Skeletal muscle cell (primary cell): ENCODE measurements around the gene FHIT.
A peak's percentile ranks its signal among the peaks of the same experiment; 100 is the strongest.
"Not testable (repeated sequence)": the region's sequence is repeated elsewhere in the genome, so short reads cannot be mapped to it uniquely, and the experiment has no call there.

Experiments
- DNase-seq: peaks from one replicate; pipeline ENCODE4 v3.0.0-alpha.2; 2010; ENCODE audit warnings: low read depth
- H3K4me3 ChIP-seq: 2 replicates; pipeline ENCODE4 v1.5.1; 2011; ENCODE audit warnings: low read depth, mild to moderate bottlenecking, control low read depth, low read length, moderate library complexity

The FHIT gene

GRCh38 chr3:59816312-59816711 is 1434.9 kb downstream of the FHIT start:
- no peak overlapping the region for H3K4me3 ChIP-seq

GRCh38 chr3:59813148-59813538 is 1438.1 kb downstream of the FHIT start:
- DNase-seq = no peak
- no peak overlapping the region for H3K4me3 ChIP-seq

More at GRCh38 chr3:59816312-59816711, 1434.9 kb downstream of the FHIT start:
- no peak for DNase-seq

- DNase-seq = no peak
- no peak overlapping the region for H3K4me3 ChIP-seq
Observed at GRCh38 chr3:59812237-59813147, 1438.8 kb downstream of the FHIT start.

GRCh38 chr3:59811160-59811559 is 1440.1 kb downstream of the FHIT start:
- DNase-seq = no peak
- no peak overlapping the region for H3K4me3 ChIP-seq

- DNase-seq = no peak
Observed at GRCh38 chr3:59810606-59811005, 1440.6 kb downstream of the FHIT start.

GRCh38 chr3:59809710-59810444 is 1441.4 kb downstream of the FHIT start:
- H3K4me3 ChIP-seq = no peak overlapping the region
- peak; percentile 21 for DNase-seq

More at GRCh38 chr3:59810606-59811005, 1440.6 kb downstream of the FHIT start:
- no peak overlapping the region for H3K4me3 ChIP-seq

GRCh38 chr3:59809016-59809415 is 1442.2 kb downstream of the FHIT start:
- peak; percentile 52 for DNase-seq
- no peak overlapping the region for H3K4me3 ChIP-seq

GRCh38 chr3:59808446-59808845 is 1442.8 kb downstream of the FHIT start:
- H3K4me3 ChIP-seq = no peak overlapping the region
- no peak for DNase-seq

- no peak overlapping the region for H3K4me3 ChIP-seq
- DNase-seq = no peak
Observed at GRCh38 chr3:59803268-59803667, 1448.0 kb downstream of the FHIT start.

- not testable (repeated sequence) for H3K4me3 ChIP-seq, DNase-seq
Observed at GRCh38 chr3:59802453-59802852, 1448.8 kb downstream of the FHIT start.

- no peak for DNase-seq
- H3K4me3 ChIP-seq = no peak overlapping the region
Observed at GRCh38 chr3:59802045-59802444, 1449.2 kb downstream of the FHIT start.

GRCh38 chr3:59800481-59800880 is 1450.8 kb downstream of the FHIT start:
- DNase-seq = no peak
- H3K4me3 ChIP-seq = no peak overlapping the region

GRCh38 chr3:59798372-59799086 is 1452.7 kb downstream of the FHIT start:
- no peak for DNase-seq
- no peak overlapping the region for H3K4me3 ChIP-seq

- no peak overlapping the region for H3K4me3 ChIP-seq
- no peak for DNase-seq
Observed at GRCh38 chr3:59797533-59797932, 1453.7 kb downstream of the FHIT start.

- H3K4me3 ChIP-seq = no peak overlapping the region
- DNase-seq = no peak
Observed at GRCh38 chr3:59796456-59796855, 1454.8 kb downstream of the FHIT start.

- no peak overlapping the region for H3K4me3 ChIP-seq
- DNase-seq = no peak
Observed at GRCh38 chr3:59795756-59796155, 1455.5 kb downstream of the FHIT start.

GRCh38 chr3:59793976-59794375 is 1457.3 kb downstream of the FHIT start:
- no peak overlapping the region for H3K4me3 ChIP-seq
- no peak for DNase-seq

- no peak for DNase-seq
Observed at GRCh38 chr3:59791774-59792308, 1459.4 kb downstream of the FHIT start.

GRCh38 chr3:59790241-59790640 is 1461.0 kb downstream of the FHIT start:
- DNase-seq = no peak
- H3K4me3 ChIP-seq = no peak overlapping the region

More at GRCh38 chr3:59791774-59792308, 1459.4 kb downstream of the FHIT start:
- no peak overlapping the region for H3K4me3 ChIP-seq

GRCh38 chr3:59788801-59789200 is 1462.5 kb downstream of the FHIT start:
- H3K4me3 ChIP-seq = no peak overlapping the region
- no peak for DNase-seq
